Measurements from ENCODE around the gene AUTS2. TPM values are rescaled to one million over a fixed set of nuclear protein-coding genes. Genes with fewer than 3 reads are reported as not detected.

Gene AUTS2
- total RNA-seq, 1 donor from 2014 or later = 49.8 TPM

- DNase-seq (ENCODE audit: low spot score) = no peak
Observed at GRCh38 chr7:69656077-69656476, 57.8 kb downstream of the AUTS2 start.

- no peak for DNase-seq (ENCODE audit: low spot score)
Observed at GRCh38 chr7:69656890-69657289, 58.6 kb downstream of the AUTS2 start.

GRCh38 chr7:69657331-69657730 is 59.1 kb downstream of the AUTS2 start:
- no peak for DNase-seq (ENCODE audit: low spot score)

GRCh38 chr7:69657985-69658384 is 59.7 kb downstream of the AUTS2 start:
- DNase-seq (ENCODE audit: low spot score) = no peak

- DNase-seq (ENCODE audit: low spot score) = peak; percentile 55
Observed at GRCh38 chr7:69659983-69660382, 61.7 kb downstream of the AUTS2 start.

GRCh38 chr7:69661342-69661741 is 63.1 kb downstream of the AUTS2 start:
- DNase-seq (ENCODE audit: low spot score) = no peak

GRCh38 chr7:69663911-69664832 is 65.9 kb downstream of the AUTS2 start:
- DNase-seq (ENCODE audit: low spot score) = no peak

GRCh38 chr7:69665369-69665768 is 67.1 kb downstream of the AUTS2 start:
- DNase-seq (ENCODE audit: low spot score) = no peak

- DNase-seq (ENCODE audit: low spot score) = no peak
Observed at GRCh38 chr7:69668339-69668870, 70.1 kb downstream of the AUTS2 start.

GRCh38 chr7:69670701-69671100 is 72.4 kb downstream of the AUTS2 start:
- DNase-seq (ENCODE audit: low spot score) = no peak

- DNase-seq (ENCODE audit: low spot score) = peak; percentile 19
Observed at GRCh38 chr7:69673074-69673473, 74.8 kb downstream of the AUTS2 start.

GRCh38 chr7:69674701-69675182 is 76.5 kb downstream of the AUTS2 start:
- peak; percentile 20 for DNase-seq (ENCODE audit: low spot score)

- no peak for DNase-seq (ENCODE audit: low spot score)
Observed at GRCh38 chr7:69676247-69676646, 78.0 kb downstream of the AUTS2 start.

GRCh38 chr7:69677054-69677852 is 79.0 kb downstream of the AUTS2 start:
- DNase-seq (ENCODE audit: low spot score) = no peak

- peak; percentile 44 for DNase-seq (ENCODE audit: low spot score)
Observed at GRCh38 chr7:69677881-69678493, 79.7 kb downstream of the AUTS2 start.

- DNase-seq (ENCODE audit: low spot score) = no peak
Observed at GRCh38 chr7:69678494-69679187, 80.4 kb downstream of the AUTS2 start.

- DNase-seq (ENCODE audit: low spot score) = no peak
Observed at GRCh38 chr7:69681181-69681580, 82.9 kb downstream of the AUTS2 start.

- DNase-seq (ENCODE audit: low spot score) = no peak
Observed at GRCh38 chr7:69682518-69682917, 84.2 kb downstream of the AUTS2 start.

GRCh38 chr7:69683002-69683401 is 84.7 kb downstream of the AUTS2 start:
- no peak for DNase-seq (ENCODE audit: low spot score)

- no peak for DNase-seq (ENCODE audit: low spot score)
Observed at GRCh38 chr7:69684369-69685292, 86.4 kb downstream of the AUTS2 start.

Measured in umbilical cord (tissue), 2 donors.